GM06990 (cell line): ENCODE measurements around the gene TMEM208.

Source experiments
- DNase-seq: peaks from one replicate; pipeline ENCODE4 v3.0.0-alpha.2; 2011; ENCODE audit not compliant: insufficient read length; ENCODE audit errors: extremely low read depth
- H3K27me3 ChIP-seq: replicated peaks from 2 replicates; pipeline ENCODE4 v1.6.0; 2011; ENCODE audit warnings: low read length; ENCODE audit not compliant: control insufficient read depth, insufficient read depth
- H3K36me3 ChIP-seq: 2 replicates; pipeline ENCODE4 v1.5.1; 2011; ENCODE audit warnings: low read length; ENCODE audit not compliant: control insufficient read depth, insufficient read depth
- H3K4me3 ChIP-seq: replicated peaks from 2 replicates; pipeline ENCODE4 v1.5.1; 2011; ENCODE audit warnings: low read depth, mild to moderate bottlenecking, control low read depth, low read length
- CTCF ChIP-seq: IDR thresholded peaks from 2 replicates; pipeline ENCODE4 v1.5.1; 2011; ENCODE audit warnings: low read length, control low read depth, mild to moderate bottlenecking, inconsistent platforms; ENCODE audit not compliant: insufficient read depth, poor library complexity, severe bottlenecking

TMEM208 gene

GRCh38 chr16:67226804-67227566 is at the start of gene TMEM208:
TSS of gene TMEM208 (plus strand) at chr16:67227130. CDS start at chr16:67227219, 89 bp downstream.
- peak; percentile 24 for TF ChIP-seq CTCF
- Histone ChIP-seq H3K36me3 (peaks cover 32% of the 10 kb centered on the region), H3K4me3 (peak within 1 kb of the TSS; percentile 85), H3K27me3 (no peaks in the 10 kb centered on the region)
- peak; percentile 96 for DNase-seq

- Histone ChIP-seq H3K4me3 (peak overlapping the region; percentile 51), H3K27me3 (no peaks in the 10 kb centered on the region), H3K36me3 (no peaks in the 10 kb centered on the region; the same call in 1 of the 2 replicates)
- no peak for TF ChIP-seq CTCF
- DNase-seq: peak; percentile 65
Measured at GRCh38 chr16:67177743-67178699, 48.9 kb upstream of the TMEM208 start.

- no peaks in the 10 kb centered on the region; the same call in 1 of the 2 replicates for H3K36me3 ChIP-seq
- no peaks in the 10 kb centered on the region; the same call in 1 of the 2 replicates for H3K27me3 ChIP-seq
- DNase-seq: no peak
- H3K4me3 ChIP-seq: no peak overlapping the region
- peak; percentile 14 for TF ChIP-seq CTCF
Measured at GRCh38 chr16:67179421-67180080, 47.4 kb upstream of the TMEM208 start.

GRCh38 chr16:67180166-67180565 is 46.8 kb upstream of the TMEM208 start:
- no peak for DNase-seq
- H3K4me3 ChIP-seq: no peak overlapping the region
- no peak for TF ChIP-seq CTCF
- no peaks in the 10 kb centered on the region; the same call in 1 of the 2 replicates for H3K36me3 ChIP-seq
- no peaks in the 10 kb centered on the region; the same call in 1 of the 2 replicates for H3K27me3 ChIP-seq

DNA sequence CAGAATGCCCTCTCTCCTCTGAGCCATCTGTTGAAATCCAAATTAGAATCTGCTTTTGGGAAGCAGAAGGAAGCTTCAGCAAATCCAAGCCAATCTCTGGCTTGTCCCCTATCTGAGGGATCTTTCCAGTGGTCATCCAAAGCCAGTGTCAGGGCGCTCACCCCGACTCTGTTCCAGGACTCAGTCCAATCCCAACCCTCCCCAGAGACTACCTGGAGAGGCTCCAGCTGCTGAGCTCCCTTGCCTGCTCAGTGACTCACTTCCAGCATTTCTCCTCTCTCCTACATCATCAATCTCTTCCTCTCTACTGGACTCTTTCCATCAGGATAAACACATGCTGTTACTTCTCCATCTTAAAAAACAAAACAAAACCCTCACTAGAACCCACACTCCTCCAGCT is 45.6 kb upstream of the TMEM208 start:
- no peak for TF ChIP-seq CTCF
- H3K36me3 ChIP-seq: no peaks in the 10 kb centered on the region; the same call in 1 of the 2 replicates
- no peaks in the 10 kb centered on the region; the same call in 1 of the 2 replicates for H3K27me3 ChIP-seq
- H3K4me3 ChIP-seq: no peak overlapping the region
- DNase-seq: no peak
